Measurements from ENCODE around the gene SPA17. TPM values are rescaled to one million over a fixed set of nuclear protein-coding genes. Genes with fewer than 3 reads are reported as not detected.
A peak's percentile ranks its signal among the peaks of the same experiment; 100 is the strongest.

The SPA17 gene
- total and polyA plus RNA-seq, 2 of the 4 experiments (the other 2 are of a cell fraction) = 9.9 to 10.6 TPM

DNA sequence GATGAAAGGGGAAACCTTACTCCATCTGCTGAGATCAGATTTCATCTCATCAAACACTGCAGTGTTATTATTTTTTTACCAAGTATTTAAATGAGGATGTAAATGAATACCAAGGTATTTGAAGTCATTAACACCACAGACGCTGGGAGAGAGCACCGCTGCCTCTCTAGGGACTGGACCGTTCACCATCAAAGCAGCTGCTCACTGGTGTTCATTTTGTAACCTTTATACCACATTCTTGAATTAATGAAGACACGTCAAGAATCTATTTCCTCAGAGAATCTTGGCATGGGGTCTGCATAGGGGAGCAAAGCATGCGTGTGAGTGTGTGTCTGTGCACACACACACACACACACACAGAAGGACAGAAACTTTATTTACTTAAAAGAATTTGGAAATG, 15.8 kb upstream of the SPA17 start:
- H3K9me3 ChIP-seq (ENCODE audit: control insufficient read depth, insufficient read depth, low read length) = no peaks in the 10 kb centered on the region
- dilution Hi-C loops (cut with HindIII; ENCODE audit: low sequenced_read_pairs, unreplicated experiment) = no loop called here
- WGBS, 2 experiments (ENCODE audit: extremely low coverage in 2 of 2, insufficient read length in 1 of 2) = no CpG with 5 or more reads among the region's 5 CpGs

More for the DNA sequence above, 15.8 kb upstream of the SPA17 start:
- H3K4me2 ChIP-seq (ENCODE audit: low read depth, low read length) = no peak overlapping the region
- H3K4me1 ChIP-seq (ENCODE audit: control insufficient read depth, insufficient read depth, low read length) = peaks cover 5% of the 10 kb centered on the region; the same call in 1 of the 2 replicates
- in situ Hi-C loops (cut with MboI; ENCODE audit: low sequenced_read_pairs) = loop anchor here (25.0 kb wide), 1 partner anchor 754 kb away; no protein-coding TSS in a partner anchor
- TF ChIP-seq CHD1 (IDR thresholded peaks at IDR 0.05; ENCODE audit: low read depth, low read length) = no peak
- TF ChIP-seq, protein P1, sequence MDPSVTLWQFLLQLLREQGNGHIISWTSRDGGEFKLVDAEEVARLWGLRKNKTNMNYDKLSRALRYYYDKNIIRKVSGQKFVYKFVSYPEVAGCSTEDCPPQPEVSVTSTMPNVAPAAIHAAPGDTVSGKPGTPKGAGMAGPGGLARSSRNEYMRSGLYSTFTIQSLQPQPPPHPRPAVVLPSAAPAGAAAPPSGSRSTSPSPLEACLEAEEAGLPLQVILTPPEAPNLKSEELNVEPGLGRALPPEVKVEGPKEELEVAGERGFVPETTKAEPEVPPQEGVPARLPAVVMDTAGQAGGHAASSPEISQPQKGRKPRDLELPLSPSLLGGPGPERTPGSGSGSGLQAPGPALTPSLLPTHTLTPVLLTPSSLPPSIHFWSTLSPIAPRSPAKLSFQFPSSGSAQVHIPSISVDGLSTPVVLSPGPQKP (IDR thresholded peaks at IDR 0.05; ENCODE audit: borderline replicate concordance, low read depth, low read length) = no peak
- no peak for TF ChIP-seq POLR2A (IDR thresholded peaks at IDR 0.05; ENCODE audit: low read depth, low read length)
- TF ChIP-seq CEBPB (IDR thresholded peaks at IDR 0.05; ENCODE audit: low read depth, low read length) = no peak
- TF ChIP-seq RFX5 (IDR thresholded peaks at IDR 0.05; ENCODE audit: low read depth, low read length) = no peak
- no peak for TF ChIP-seq MAFK (IDR thresholded peaks at IDR 0.05; ENCODE audit: low read depth, low read length)
- TF ChIP-seq RCOR1 (IDR thresholded peaks at IDR 0.05; ENCODE audit: insufficient replicate concordance, low read length) = no peak
- no peak for TF ChIP-seq SMC3 (IDR thresholded peaks at IDR 0.05; ENCODE audit: low read depth, low read length)
- TF ChIP-seq MAZ (IDR thresholded peaks at IDR 0.05; ENCODE audit: borderline replicate concordance, low read depth, low read length) = no peak
- no peak for TF ChIP-seq FOS (IDR thresholded peaks at IDR 0.05; ENCODE audit: low read depth, low read length)
- TF ChIP-seq MXI1 (IDR thresholded peaks at IDR 0.05; ENCODE audit: borderline replicate concordance, low read depth, low read length) = no peak
- TF ChIP-seq BHLHE40 (IDR thresholded peaks at IDR 0.05; ENCODE audit: low read depth, low read length) = no peak
- H3K4ac ChIP-seq (ENCODE audit: low read depth, low read length) = no peak overlapping the region
- ChIA-PET POLR2A (ENCODE audit: unreplicated experiment) (no interaction called here), CTCF (no interaction called here)
- no peak overlapping the region for H3K27ac ChIP-seq (ENCODE audit: insufficient read depth, low read length)
- H3K14ac ChIP-seq (replicated peaks; ENCODE audit: low read depth, low read length) = no peak overlapping the region
- H2BK5ac ChIP-seq (ENCODE audit: low read depth, low read length, poor library complexity, severe bottlenecking) = no peak overlapping the region
- no peak overlapping the region for H4K8ac ChIP-seq (ENCODE audit: low read depth in 2 of 2, low read length in 2 of 2)
- no peak overlapping the region for H3K4me3 ChIP-seq (ENCODE audit: insufficient read depth, low read depth, low read length)
- H3K56ac ChIP-seq (ENCODE audit: extremely low read depth, insufficient read depth, low read length) = no peak overlapping the region
- no peaks in the 10 kb centered on the region for H3K9me1 ChIP-seq (ENCODE audit: insufficient read depth, low read length)
- no peak overlapping the region for H3K18ac ChIP-seq (ENCODE audit: low read depth, low read length)
- no peak overlapping the region for H3K23ac ChIP-seq (ENCODE audit: low read depth, low read length)
- H4K5ac ChIP-seq (ENCODE audit: low read depth, low read length) = no peak overlapping the region
- intact Hi-C loops (cut with micrococcal nuclease) = no loop called here
- no peak overlapping the region for H3K9ac ChIP-seq (ENCODE audit: low read depth, low read length)
- no peak overlapping the region for H2BK15ac ChIP-seq (ENCODE audit: low read depth, low read length)
- no peaks in the 10 kb centered on the region for H4K20me1 ChIP-seq (ENCODE audit: insufficient read depth, low read length)
- no peaks in the 10 kb centered on the region for H3K36me3 ChIP-seq (ENCODE audit: control insufficient read depth, insufficient read depth, low read length)
- no TSS peak for BruUV-seq (replicated peaks)
- H3K27me3 ChIP-seq (ENCODE audit: control insufficient read depth, insufficient read depth, low read length) = no peaks in the 10 kb centered on the region
- no peak overlapping the region for H2AFZ ChIP-seq (replicated peaks; ENCODE audit: low read length, poor library complexity)
- no peak for DNase-seq
- no peak overlapping the region for H2BK120ac ChIP-seq (ENCODE audit: low read depth, low read length)
- ATAC-seq (ENCODE audit: low read depth) = peak; percentile 42; the same call in 1 of the 2 replicates
- H2AK5ac ChIP-seq (ENCODE audit: low read depth, low read length) = no peak overlapping the region
- no peak overlapping the region for H4K91ac ChIP-seq (ENCODE audit: insufficient read depth, low read depth, low read length)
- H2BK20ac ChIP-seq (ENCODE audit: low read depth, low read length) = no peak overlapping the region
- H2AK9ac ChIP-seq (replicated peaks; ENCODE audit: low read depth, low read length, poor library complexity) = no peak overlapping the region
- no peaks in the 10 kb centered on the region for H3K79me1 ChIP-seq (ENCODE audit: low read depth in 1 of 2, low read length in 2 of 2)
